HepG2 (cell line): ENCODE data around the gene VWA1. TPM values are rescaled to one million over a fixed set of nuclear protein-coding genes. Genes with fewer than 3 reads are reported as not detected.

ENCODE experiments used
- BCLAF1 ChIP-seq: fragments of 450-650 bp; IDR thresholded peaks from 2 replicates; pipeline ENCODE4 v1.6.1; 2017; ENCODE audit warnings: mild to moderate bottlenecking
- GATAD2A ChIP-seq: IDR thresholded peaks from 2 replicates; pipeline ENCODE4 v1.6.1; 2016
- HMG20B ChIP-seq: conservative IDR thresholded peaks from 2 replicates; pipeline ENCODE4 v1.6.1; 2016; ENCODE audit warnings: missing genetic modification reagents, missing compliant biosample characterization
- HNRNPLL ChIP-seq: fragments of 200-400 bp; formaldehyde crosslinking; IDR thresholded peaks from 2 replicates; pipeline ENCODE4 v1.6.1; 2017; ENCODE audit warnings: mild to moderate bottlenecking, low read depth, low read length; ENCODE audit not compliant: poor library complexity, severe bottlenecking
- HOXA5 ChIP-seq: sonication (generic); formaldehyde crosslinking; IDR thresholded peaks from 2 replicates; pipeline ENCODE4 v1.4.0; 2020; ENCODE audit warnings: missing genetic modification reagents
- KDM5B ChIP-seq: sonication (generic); formaldehyde crosslinking; IDR thresholded peaks from 2 replicates; pipeline ENCODE4 v1.4.0; 2020; ENCODE audit warnings: missing genetic modification reagents, mild to moderate bottlenecking, borderline replicate concordance
- SAP130 ChIP-seq: IDR thresholded peaks from 2 replicates; pipeline ENCODE4 v1.6.1; 2016; ENCODE audit warnings: low read depth
- SMAD3 ChIP-seq: sonication (generic); formaldehyde crosslinking; IDR thresholded peaks from 2 replicates; pipeline ENCODE4 v1.4.0; 2020; ENCODE audit warnings: missing genetic modification reagents
- THAP11 ChIP-seq: IDR thresholded peaks from 2 replicates; pipeline ENCODE4 v1.6.1; 2016; ENCODE audit warnings: missing biosample characterization, missing genetic modification reagents
- THAP9 ChIP-seq: sonication (generic); formaldehyde crosslinking; IDR thresholded peaks from 2 replicates; pipeline ENCODE4; 2020; ENCODE audit warnings: missing genetic modification reagents, mild to moderate bottlenecking, borderline replicate concordance
- THYN1 ChIP-seq: sonication (generic); formaldehyde crosslinking; IDR thresholded peaks from 2 replicates; pipeline ENCODE4 v1.8.1; 2023; ENCODE audit warnings: low read depth, mild to moderate bottlenecking, moderate library complexity, missing genetic modification reagents, borderline replicate concordance
- ZFX ChIP-seq: sonication (generic); formaldehyde crosslinking; IDR thresholded peaks from 2 replicates; pipeline ENCODE4 v1.4.0; 2020; ENCODE audit warnings: mild to moderate bottlenecking, low read depth, missing genetic modification reagents, moderate library complexity
- ZFY ChIP-seq: sonication (generic); formaldehyde crosslinking; IDR thresholded peaks from 2 replicates; pipeline ENCODE4 v1.4.0; 2020; ENCODE audit warnings: missing genetic modification reagents
- ZNF501 ChIP-seq: sonication (generic); formaldehyde crosslinking; IDR thresholded peaks from 2 replicates; pipeline ENCODE4 v1.5.1; 2020; ENCODE audit warnings: mild to moderate bottlenecking, moderate library complexity, missing genetic modification reagents
- ZNF598 ChIP-seq: sonication (generic); formaldehyde crosslinking; IDR thresholded peaks from 2 replicates; pipeline ENCODE4 v1.5.1; 2020; ENCODE audit warnings: mild to moderate bottlenecking, missing genetic modification reagents, borderline replicate concordance
- ZNF615 ChIP-seq: sonication (generic); formaldehyde crosslinking; IDR thresholded peaks from 2 replicates; pipeline ENCODE4 v1.5.0; 2020; ENCODE audit warnings: mild to moderate bottlenecking, missing genetic modification reagents, borderline replicate concordance
- ZNF883 ChIP-seq: sonication (generic); formaldehyde crosslinking; IDR thresholded peaks from 2 replicates; pipeline ENCODE4 v1.5.1; 2020; ENCODE audit warnings: mild to moderate bottlenecking, missing genetic modification reagents; ENCODE audit errors: not compliant biosample characterization
- ZSCAN25 ChIP-seq: sonication (generic); formaldehyde crosslinking; IDR thresholded peaks from 2 replicates; pipeline ENCODE4 v1.8.0; 2022; ENCODE audit warnings: mild to moderate bottlenecking, missing genetic modification reagents
- polyA plus RNA-seq, 8 experiments: library from polyadenylated mRNA; depleted of rRNA in 3 of 8; stranded (reverse) in 7 of 8; unstranded in 1 of 8; fragments of >200 nt; fragmentation: Illumina TruSeq in 4 of 8; extraction: Trizol in 4 of 8; gene quantifications; 2 replicates each; pipeline versions ENCODE4 v1.2.1 to v1.2.3, GENCODE V29; 2011 to 2016; ENCODE audit warnings: low read depth in 4 of 8, missing spikeins in 1 of 8, mixed read lengths in 1 of 8; ENCODE audit not compliant: insufficient read depth in 1 of 8
- total RNA-seq, 5 experiments: library from RNA; depleted of rRNA; stranded (reverse); fragments of >200 nt; fragmentation: Illumina TruSeq; extraction: Trizol; gene quantifications; 2 replicates each; pipeline ENCODE4 v1.2.3, GENCODE V29; 2016; ENCODE audit warnings: low read depth in 1 of 5
- TF ChIP-seq, protein P1 (sequence below): sonication (generic); formaldehyde crosslinking; IDR thresholded peaks from 2 replicates; pipeline ENCODE4 v1.4.0; 2020; ENCODE audit warnings: low read depth, mild to moderate bottlenecking, missing genetic modification reagents

Gene VWA1
- total and polyA plus RNA-seq, 2 of the 13 experiments (the other 11 are each of a cell fraction or from before 2014, with no cell fraction given) = 40.9 to 57.5 TPM

DNA sequence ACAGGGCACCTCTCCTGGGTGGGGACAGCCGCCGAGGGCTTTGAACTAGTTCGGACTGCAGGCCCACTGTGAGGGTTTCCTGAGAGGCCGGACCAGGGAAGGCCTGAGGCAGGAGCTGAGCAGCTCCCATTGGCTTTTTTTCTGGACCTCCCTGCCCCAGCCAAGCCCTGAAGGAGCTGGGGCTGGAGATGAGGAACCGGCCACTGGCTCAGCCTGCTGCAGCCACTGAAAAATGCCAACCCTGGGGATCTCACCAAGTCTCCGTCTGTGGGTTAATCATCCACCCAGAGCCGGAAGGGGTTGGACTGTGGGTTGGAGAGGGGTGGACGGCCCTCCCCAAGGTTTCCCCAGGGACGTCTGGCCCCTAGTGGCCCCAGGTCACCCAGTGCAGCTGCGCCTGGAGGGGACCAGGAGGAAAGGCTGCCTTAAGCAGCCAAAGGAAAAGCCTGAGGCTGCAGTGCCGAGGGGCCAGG, 2.5 kb downstream of the VWA1 start (continued):
- TF ChIP-seq THAP11 (CRISPR knock-in tag) (peak; percentile 75), HOXA5 (0 out of 2 replicates have a peak, but pooled peaks have one; percentile 39), GATAD2A (CRISPR knock-in tag) (peak; percentile 67), ZFX (CRISPR knock-in tag) (0 out of 2 replicates have a peak, but pooled peaks have one; percentile 42), ZNF598 (CRISPR knock-in tag) (peak; percentile 34; the same call in 1 of the 2 replicates), HNRNPLL (peak; percentile 43), ZNF883 (CRISPR knock-in tag) (peak; percentile 10), SAP130 (CRISPR knock-in tag) (peak; percentile 93), KDM5B (CRISPR knock-in tag) (0 out of 2 replicates have a peak, but pooled peaks have one; percentile 53), THYN1 (CRISPR knock-in tag) (no peak), THAP9 (CRISPR knock-in tag) (peak; percentile 56; the same call in 1 of the 2 replicates), BCLAF1 (no peak), HMG20B (CRISPR knock-in tag) (0 out of 2 replicates have a peak, but pooled peaks have one; percentile 22), ZSCAN25 (peak; percentile 38; the same call in 1 of the 2 replicates), SMAD3 (CRISPR knock-in tag) (0 out of 2 replicates have a peak, but pooled peaks have one; percentile 28), ZNF615 (CRISPR knock-in tag) (no peak), ZNF501 (CRISPR knock-in tag) (0 out of 2 replicates have a peak, but pooled peaks have one; percentile 47), ZFY (CRISPR knock-in tag) (peak; percentile 58; the same call in 1 of the 2 replicates)
- TF ChIP-seq, protein P1, sequence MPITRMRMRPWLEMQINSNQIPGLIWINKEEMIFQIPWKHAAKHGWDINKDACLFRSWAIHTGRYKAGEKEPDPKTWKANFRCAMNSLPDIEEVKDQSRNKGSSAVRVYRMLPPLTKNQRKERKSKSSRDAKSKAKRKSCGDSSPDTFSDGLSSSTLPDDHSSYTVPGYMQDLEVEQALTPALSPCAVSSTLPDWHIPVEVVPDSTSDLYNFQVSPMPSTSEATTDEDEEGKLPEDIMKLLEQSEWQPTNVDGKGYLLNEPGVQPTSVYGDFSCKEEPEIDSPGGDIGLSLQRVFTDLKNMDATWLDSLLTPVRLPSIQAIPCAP = no peak
